Gastroesophageal sphincter (tissue), 3 donors: ENCODE data around the gene SFT2D3.

Experiments used
- CTCF ChIP-seq, 4 experiments: fragments of 200-600 bp in 2 of 4; fragments of 450-650 bp in 2 of 4; sonication (generic) in 1 of 4; IDR thresholded peaks; one replicate each; pipeline ENCODE4 v1.5.1; 2017 to 2019; ENCODE audit warnings: antibody characterized with exemption in 4 of 4, mild to moderate bottlenecking in 2 of 4, moderate library complexity in 2 of 4
- POLR2AphosphoS5 ChIP-seq: sonication (generic); formaldehyde crosslinking; IDR thresholded peaks from one replicate; pipeline ENCODE4 v1.6.1; 2017; ENCODE audit warnings: antibody characterized with exemption

- TF ChIP-seq CTCF (IDR thresholded peaks at IDR 0.05) (no peak), POLR2AphosphoS5 (peak; percentile 70)
These were observed at the start of gene SFT2D3 for GRCh38 chr2:127701193-127701650.
